Esophagus muscularis mucosa (tissue), 3 donors: ENCODE data around the gene DUS1L.

ENCODE experiments used
- POLR2A ChIP-seq: fragments of 450-650 bp; IDR thresholded peaks from one replicate; pipeline ENCODE4 v1.6.1; 2017; ENCODE audit warnings: antibody characterized with exemption, moderate library complexity, mild to moderate bottlenecking, low read depth
- POLR2AphosphoS5 ChIP-seq, 2 donors: sonication (generic); formaldehyde crosslinking; IDR thresholded peaks; one replicate each; pipeline ENCODE4 v1.6.1; 2017; ENCODE audit warnings: antibody characterized with exemption in 2 of 2
- TF ChIP-seq, protein P1 (sequence below), 3 experiments: fragments of 200-600 bp in 2 of 3; fragments of 450-650 bp in 1 of 3; sonication (generic) in 2 of 3; IDR thresholded peaks; one replicate each; pipeline ENCODE4 v1.5.1; 2017 to 2019; ENCODE audit warnings: antibody characterized with exemption in 3 of 3, mild to moderate bottlenecking in 2 of 3, moderate library complexity in 1 of 3

DNA sequence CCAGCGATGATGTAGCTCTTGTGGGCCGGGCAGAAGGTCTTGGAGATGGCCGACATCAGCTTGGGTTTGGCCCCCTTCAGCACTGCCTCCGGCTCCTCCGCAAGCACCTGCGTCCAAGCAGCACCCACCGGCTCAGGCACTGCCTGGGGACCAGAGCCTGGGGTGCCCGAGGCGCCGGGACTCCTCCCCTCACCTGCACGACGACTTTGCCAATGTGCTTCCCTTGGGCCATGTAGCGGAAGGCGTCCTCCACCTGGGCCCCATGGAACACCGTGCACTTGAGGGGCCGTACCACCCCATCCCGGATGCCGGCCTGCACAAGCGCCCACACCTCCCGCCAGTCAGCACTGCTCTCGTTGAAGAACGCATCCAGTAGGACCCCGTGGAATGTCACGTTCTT, 17.4 kb upstream of the DUS1L start:
- TF ChIP-seq POLR2AphosphoS5 (IDR thresholded peaks at IDR 0.05) (no peak), POLR2A (no peak)
- TF ChIP-seq, protein P1, sequence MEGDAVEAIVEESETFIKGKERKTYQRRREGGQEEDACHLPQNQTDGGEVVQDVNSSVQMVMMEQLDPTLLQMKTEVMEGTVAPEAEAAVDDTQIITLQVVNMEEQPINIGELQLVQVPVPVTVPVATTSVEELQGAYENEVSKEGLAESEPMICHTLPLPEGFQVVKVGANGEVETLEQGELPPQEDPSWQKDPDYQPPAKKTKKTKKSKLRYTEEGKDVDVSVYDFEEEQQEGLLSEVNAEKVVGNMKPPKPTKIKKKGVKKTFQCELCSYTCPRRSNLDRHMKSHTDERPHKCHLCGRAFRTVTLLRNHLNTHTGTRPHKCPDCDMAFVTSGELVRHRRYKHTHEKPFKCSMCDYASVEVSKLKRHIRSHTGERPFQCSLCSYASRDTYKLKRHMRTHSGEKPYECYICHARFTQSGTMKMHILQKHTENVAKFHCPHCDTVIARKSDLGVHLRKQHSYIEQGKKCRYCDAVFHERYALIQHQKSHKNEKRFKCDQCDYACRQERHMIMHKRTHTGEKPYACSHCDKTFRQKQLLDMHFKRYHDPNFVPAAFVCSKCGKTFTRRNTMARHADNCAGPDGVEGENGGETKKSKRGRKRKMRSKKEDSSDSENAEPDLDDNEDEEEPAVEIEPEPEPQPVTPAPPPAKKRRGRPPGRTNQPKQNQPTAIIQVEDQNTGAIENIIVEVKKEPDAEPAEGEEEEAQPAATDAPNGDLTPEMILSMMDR (IDR thresholded peaks at IDR 0.05): no peak
